ENCODE data around the gene ABCC1.

GRCh38 chr16:16037970-16038369, 88.6 kb downstream of the ABCC1 start:
- TF ChIP-seq CTCF (IDR thresholded peaks at IDR 0.05; ENCODE audit: insufficient read depth, low read length, poor library complexity, severe bottlenecking) (no peak), EZH2phosphoT487 (conservative IDR thresholded peaks at IDR 0.05; ENCODE audit: low read length) (no peak)

All from SU-DHL-6 (cell line).